HepG2 (cell line): ENCODE results near the gene ADCY9.

ENCODE experiments used
- CREM ChIP-seq, 2 experiments: sonication (generic) in 1 of 2; formaldehyde crosslinking in 1 of 2; IDR thresholded peaks; 2 replicates each; pipeline versions ENCODE4 v1.4.0 to v1.6.1; 2016 to 2020; ENCODE audit warnings: antibody characterized with exemption in 1 of 2, mild to moderate bottlenecking in 1 of 2, missing genetic modification reagents in 1 of 2
- NFYB ChIP-seq: sonication (generic); formaldehyde crosslinking; IDR thresholded peaks from 2 replicates; pipeline ENCODE4 v1.4.0; 2020; ENCODE audit warnings: missing genetic modification reagents
- POLR2AphosphoS2 ChIP-seq: IDR thresholded peaks from 2 replicates; pipeline ENCODE4 v1.6.1; 2011; ENCODE audit warnings: low read depth, low read length, improper control_type of control experiment
- POLR2AphosphoS5 ChIP-seq: IDR thresholded peaks from 2 replicates; pipeline ENCODE4 v1.6.1; 2012; ENCODE audit warnings: low read depth, low read length
- RNF2 ChIP-seq: fragments of 450-650 bp; conservative IDR thresholded peaks from 2 replicates; pipeline ENCODE4 v1.6.1; 2016; ENCODE audit warnings: low read depth
- SP1 ChIP-seq, 2 experiments: fragments of 450-650 bp in 1 of 2; sonication (generic) in 1 of 2; formaldehyde crosslinking in 1 of 2; IDR thresholded peaks; 2 replicates each; pipeline versions ENCODE4 v1.4.0 to v1.6.1; 2016 to 2020; ENCODE audit warnings: missing genetic modification reagents in 1 of 2
- ZNF572 ChIP-seq: sonication (generic); formaldehyde crosslinking; IDR thresholded peaks from 2 replicates; pipeline ENCODE4 v1.5.1; 2020; ENCODE audit warnings: mild to moderate bottlenecking, missing genetic modification reagents
- ZNF83 ChIP-seq: sonication (generic); formaldehyde crosslinking; IDR thresholded peaks from 2 replicates; pipeline ENCODE4 v1.4.0; 2020; ENCODE audit warnings: missing genetic modification reagents, mild to moderate bottlenecking, borderline replicate concordance
- TF ChIP-seq, protein P1 (sequence below): sonication (generic); formaldehyde crosslinking; IDR thresholded peaks from 2 replicates; pipeline ENCODE4 v1.5.0; 2020; ENCODE audit warnings: mild to moderate bottlenecking, missing genetic modification reagents, moderate library complexity
- TF ChIP-seq, protein P2 (sequence below): sonication (generic); formaldehyde crosslinking; IDR thresholded peaks from 2 replicates; pipeline ENCODE4 v1.9.0; 2021; ENCODE audit warnings: missing genetic modification reagents, mild to moderate bottlenecking, borderline replicate concordance

DNA sequence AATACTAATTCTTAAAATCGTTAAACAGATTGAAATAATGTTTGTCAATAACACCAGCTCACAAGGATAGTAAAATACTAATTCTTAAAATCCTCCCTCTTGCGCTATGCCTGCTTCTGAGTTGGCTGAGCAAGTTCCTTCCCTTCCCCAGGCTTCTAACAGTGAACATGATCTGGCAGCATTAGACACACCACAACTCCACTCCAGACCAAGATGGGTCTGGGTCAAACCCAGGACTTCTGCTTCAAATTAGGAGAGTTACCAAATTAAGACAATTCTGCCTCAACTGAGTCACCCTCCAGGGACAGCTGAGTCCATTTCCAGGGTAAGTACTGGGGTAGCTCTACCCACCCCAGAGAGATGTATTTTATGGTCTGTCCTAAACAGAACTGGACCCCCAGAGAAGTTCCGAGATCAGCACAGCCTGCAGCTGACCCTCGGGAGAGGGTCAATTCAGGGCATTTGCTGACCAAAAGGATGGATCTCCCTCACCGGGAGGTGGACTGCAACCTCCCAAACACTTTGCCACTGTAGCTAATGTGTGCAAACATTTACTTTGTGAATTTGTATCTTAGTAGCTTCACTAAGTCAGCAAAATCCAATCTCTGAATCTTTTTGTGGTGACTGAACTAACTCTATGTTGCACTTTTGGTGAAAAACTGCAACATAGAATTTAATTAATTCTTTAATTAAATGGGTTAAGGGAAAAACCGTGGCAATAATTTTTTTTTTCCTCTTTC, 48.8 kb downstream of the ADCY9 start:
- TF ChIP-seq SP1 (IDR thresholded peaks at IDR 0.05): no peak
- no peak for TF ChIP-seq SP1 (CRISPR knock-in tag; IDR thresholded peaks at IDR 0.05)
- no peak for TF ChIP-seq POLR2AphosphoS2
- TF ChIP-seq, protein P1, sequence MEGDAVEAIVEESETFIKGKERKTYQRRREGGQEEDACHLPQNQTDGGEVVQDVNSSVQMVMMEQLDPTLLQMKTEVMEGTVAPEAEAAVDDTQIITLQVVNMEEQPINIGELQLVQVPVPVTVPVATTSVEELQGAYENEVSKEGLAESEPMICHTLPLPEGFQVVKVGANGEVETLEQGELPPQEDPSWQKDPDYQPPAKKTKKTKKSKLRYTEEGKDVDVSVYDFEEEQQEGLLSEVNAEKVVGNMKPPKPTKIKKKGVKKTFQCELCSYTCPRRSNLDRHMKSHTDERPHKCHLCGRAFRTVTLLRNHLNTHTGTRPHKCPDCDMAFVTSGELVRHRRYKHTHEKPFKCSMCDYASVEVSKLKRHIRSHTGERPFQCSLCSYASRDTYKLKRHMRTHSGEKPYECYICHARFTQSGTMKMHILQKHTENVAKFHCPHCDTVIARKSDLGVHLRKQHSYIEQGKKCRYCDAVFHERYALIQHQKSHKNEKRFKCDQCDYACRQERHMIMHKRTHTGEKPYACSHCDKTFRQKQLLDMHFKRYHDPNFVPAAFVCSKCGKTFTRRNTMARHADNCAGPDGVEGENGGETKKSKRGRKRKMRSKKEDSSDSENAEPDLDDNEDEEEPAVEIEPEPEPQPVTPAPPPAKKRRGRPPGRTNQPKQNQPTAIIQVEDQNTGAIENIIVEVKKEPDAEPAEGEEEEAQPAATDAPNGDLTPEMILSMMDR (CRISPR knock-in tag): no peak
- no peak for TF ChIP-seq CREM (IDR thresholded peaks at IDR 0.05)
- no peak for TF ChIP-seq CREM (CRISPR knock-in tag; IDR thresholded peaks at IDR 0.05)
- TF ChIP-seq, protein P2, sequence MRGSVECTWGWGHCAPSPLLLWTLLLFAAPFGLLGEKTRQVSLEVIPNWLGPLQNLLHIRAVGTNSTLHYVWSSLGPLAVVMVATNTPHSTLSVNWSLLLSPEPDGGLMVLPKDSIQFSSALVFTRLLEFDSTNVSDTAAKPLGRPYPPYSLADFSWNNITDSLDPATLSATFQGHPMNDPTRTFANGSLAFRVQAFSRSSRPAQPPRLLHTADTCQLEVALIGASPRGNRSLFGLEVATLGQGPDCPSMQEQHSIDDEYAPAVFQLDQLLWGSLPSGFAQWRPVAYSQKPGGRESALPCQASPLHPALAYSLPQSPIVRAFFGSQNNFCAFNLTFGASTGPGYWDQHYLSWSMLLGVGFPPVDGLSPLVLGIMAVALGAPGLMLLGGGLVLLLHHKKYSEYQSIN (CRISPR knock-in tag): no peak
- no peak for TF ChIP-seq RNF2
- no peak for TF ChIP-seq NFYB
- no peak for TF ChIP-seq POLR2AphosphoS5
- no peak for TF ChIP-seq ZNF572 (CRISPR knock-in tag)
- no peak for TF ChIP-seq ZNF83 (CRISPR knock-in tag)
